K562 (cell line): ENCODE results near the gene CDH6. TPM values are rescaled to one million over a fixed set of nuclear protein-coding genes. Genes with fewer than 3 reads are reported as not detected.

Experiments used
- ATAC-seq: fragments of 200-7000 bp; cut with Tn5 transposase; 3 replicates; pipeline ENCODE4 v1.9.1; 2020; ENCODE audit warnings: moderate library complexity
- BruUV-seq: library from RNA; stranded (reverse); fragments of 400-500 nt; replicated peaks from 2 replicates; lab custom pipeline; 2021; lab: Mats Ljungman, UMichigan
- CTCF ChIA-PET: fragments of 300-600 bp; formaldehyde crosslinking; extraction: SDS; loops from one replicate; lab custom pipeline; 2021; ENCODE audit warnings: low intra/inter-chr PET ratio; lab: Yijun Ruan, JAX
- POLR2A ChIA-PET: fragments of 300-600, 350-650 bp; sonication (Branson Sonifier 250); formaldehyde crosslinking; extraction: SDS; loops from one replicate; lab custom pipeline; 2021; ENCODE audit warnings: antibody characterized with exemption, inconsistent platforms; lab: Yijun Ruan, JAX
- DNase-seq, 4 experiments: peaks; one replicate each; pipeline versions ENCODE4 v3.0.0 to v3.0.0-alpha.2; 2011 to 2018; ENCODE audit warnings: low spot score in 3 of 4, mixed read lengths in 3 of 4; ENCODE audit errors: extremely low read depth in 1 of 4
- FAIRE-seq: peaks from 2 replicates; lab custom pipeline; 2011; peaks lifted over from hg19 to GRCh38; lab: Jason Lieb, UNC
- H2AFZ ChIP-seq: 2 replicates; pipeline ENCODE4 v1.6.0; 2011; ENCODE audit warnings: low read depth, low read length, control low read depth, inconsistent platforms
- H3K27ac ChIP-seq: fragments of 200-600 bp; 3 replicates; pipeline ENCODE4 v1.8.0; 2011; ENCODE audit warnings: low read depth, mild to moderate bottlenecking, control low read depth, inconsistent platforms, low read length, moderate library complexity, mixed read lengths; ENCODE audit errors: extremely low read depth
- H3K27me3 ChIP-seq, 2 experiments: fragments of 300-600 bp in 1 of 2; 2 replicates in 1 of 2; 3 replicates in 1 of 2; pipeline versions ENCODE4 v1.6.0 to v1.8.0; 2011; ENCODE audit warnings: inconsistent platforms in 2 of 2, low read length in 2 of 2, mild to moderate bottlenecking in 1 of 2, mixed read lengths in 1 of 2, moderate library complexity in 1 of 2; ENCODE audit not compliant: control insufficient read depth in 2 of 2, insufficient read depth in 2 of 2
- H3K36me3 ChIP-seq: fragments of 300-600 bp; 3 replicates; pipeline ENCODE4 v1.8.0; 2011; ENCODE audit warnings: mild to moderate bottlenecking, low read length, inconsistent platforms; ENCODE audit not compliant: control insufficient read depth, insufficient read depth
- H3K4me1 ChIP-seq, 2 experiments: fragments of 200-600 bp in 1 of 2; replicated peaks in 1 of 2; 2 replicates in 1 of 2; 3 replicates in 1 of 2; pipeline versions ENCODE4 v1.5.1 to v1.8.0; 2011; ENCODE audit warnings: inconsistent platforms in 2 of 2, low read length in 2 of 2, mild to moderate bottlenecking in 1 of 2, mixed read lengths in 1 of 2, moderate library complexity in 1 of 2; ENCODE audit not compliant: control insufficient read depth in 2 of 2, insufficient read depth in 2 of 2
- H3K4me2 ChIP-seq: 2 replicates; pipeline ENCODE4 v1.6.1; 2011; ENCODE audit warnings: low read length, control low read depth, inconsistent platforms, mixed read lengths; ENCODE audit not compliant: insufficient read depth
- H3K4me3 ChIP-seq: fragments of 200-600 bp; sonication (generic), shearing (Covaris generic); 2 replicates; pipeline ENCODE4 v1.5.1; 2016; ENCODE audit warnings: control low read depth, inconsistent platforms
- H3K79me2 ChIP-seq: fragments of 200-600 bp; 3 replicates; pipeline ENCODE4 v1.8.0; 2011; ENCODE audit warnings: low read length, inconsistent platforms; ENCODE audit not compliant: control insufficient read depth, insufficient read depth
- H3K9ac ChIP-seq, 2 experiments: 2 replicates each; pipeline versions ENCODE4 v1.6.0 to v1.6.1; 2011; ENCODE audit warnings: low read depth in 2 of 2, low read length in 2 of 2, control low read depth in 1 of 2, inconsistent platforms in 1 of 2, mild to moderate bottlenecking in 1 of 2, mixed read lengths in 1 of 2; ENCODE audit not compliant: insufficient read depth in 1 of 2
- H3K9me1 ChIP-seq: one replicate; pipeline ENCODE4 v1.6.0; 2011; ENCODE audit warnings: inconsistent platforms, mild to moderate bottlenecking, low read length, moderate library complexity; ENCODE audit not compliant: control insufficient read depth, insufficient read depth
- H3K9me3 ChIP-seq: replicated peaks from 2 replicates; pipeline ENCODE4 v1.5.1; 2011; ENCODE audit warnings: low read depth, low read length, inconsistent platforms; ENCODE audit not compliant: control insufficient read depth, insufficient read depth
- H4K20me1 ChIP-seq: replicated peaks from 2 replicates; pipeline ENCODE4 v1.6.1; 2011; ENCODE audit warnings: low read length, inconsistent platforms, mixed read lengths; ENCODE audit not compliant: control insufficient read depth, insufficient read depth
- BACH1 ChIP-seq: fragments of 200-800 bp; sonication (Bioruptor generic); IDR thresholded peaks from 2 replicates; pipeline ENCODE4 v1.6.1; 2016; ENCODE audit warnings: missing genetic modification characterization, missing compliant biosample characterization
- CREM ChIP-seq: IDR thresholded peaks from 2 replicates; pipeline ENCODE4 v1.6.1; 2014; ENCODE audit warnings: antibody characterized with exemption, low read depth
- EP400 ChIP-seq: fragments of 450-650 bp; IDR thresholded peaks from 2 replicates; pipeline ENCODE4 v1.6.1; 2017; ENCODE audit warnings: antibody characterized with exemption, mild to moderate bottlenecking, moderate library complexity
- KAT7 ChIP-seq: sonication (generic); formaldehyde crosslinking; IDR thresholded peaks from 2 replicates; pipeline ENCODE4 v1.8.0; 2022; ENCODE audit warnings: missing genetic modification reagents, mild to moderate bottlenecking, borderline replicate concordance
- MYBL2 ChIP-seq, 2 experiments: fragments of 450-650 bp in 1 of 2; sonication (generic) in 1 of 2; formaldehyde crosslinking in 1 of 2; IDR thresholded peaks; 2 replicates each; pipeline versions ENCODE4 v1.6.1 to v1.8.1; 2017 to 2022; ENCODE audit warnings: borderline replicate concordance in 1 of 2, inconsistent platforms in 1 of 2, low read depth in 1 of 2, mild to moderate bottlenecking in 1 of 2, missing genetic modification reagents in 1 of 2, moderate library complexity in 1 of 2
- NR4A1 ChIP-seq, 2 experiments: fragments of 250-450 bp in 1 of 2; fragments of 450-650 bp in 1 of 2; sonication (Bioruptor Pico) in 1 of 2; IDR thresholded peaks; 2 replicates each; pipeline versions ENCODE4 v1.4.0 to v1.6.1; 2016 to 2020; ENCODE audit warnings: mild to moderate bottlenecking in 2 of 2, missing compliant biosample characterization in 1 of 2, missing genetic modification characterization in 1 of 2, moderate library complexity in 1 of 2
- PCBP2 ChIP-seq: fragments of 200-400 bp; formaldehyde crosslinking; IDR thresholded peaks from 2 replicates; pipeline ENCODE4 v1.6.1; 2018; ENCODE audit warnings: low read length, low read depth, mild to moderate bottlenecking, moderate library complexity; ENCODE audit not compliant: poor library complexity, severe bottlenecking
- SMAD2 ChIP-seq: fragments of 150-350 bp; IDR thresholded peaks from 2 replicates; pipeline ENCODE4 v1.6.1; 2014; ENCODE audit warnings: low read depth, mild to moderate bottlenecking, low read length
- SRSF9 ChIP-seq: fragments of 200-400 bp; formaldehyde crosslinking; IDR thresholded peaks from 2 replicates; pipeline ENCODE4 v1.6.1; 2017; ENCODE audit warnings: low read depth, low read length, borderline replicate concordance
- ZNF280B ChIP-seq: fragments of 250-450 bp; sonication (Bioruptor Pico); IDR thresholded peaks from 2 replicates; pipeline ENCODE4 v1.5.1; 2021; ENCODE audit warnings: mild to moderate bottlenecking
- ZNF408 ChIP-seq: fragments of 250-450 bp; sonication (Bioruptor Pico); IDR thresholded peaks from 2 replicates; pipeline ENCODE4 v1.4.0; 2020; ENCODE audit warnings: low read depth, mild to moderate bottlenecking, moderate library complexity
- WGBS: fragments of 100-300 bp; shearing (Covaris generic); methylation state at CpG from one replicate; pipeline ENCODE4 v1.1.6; 2016; ENCODE audit warnings: low coverage, mixed read lengths; ENCODE audit not compliant: insufficient coverage; ENCODE audit errors: missing lambda C conversion rate; 5-methylcytosine and 5-hydroxymethylcytosine counted together
- in situ Hi-C: fragments of 300-500 bp; cut with MboI; formaldehyde crosslinking; loops from 4 replicates; pipeline ENCODE4 v1.15.0; 2018; ENCODE audit warnings: inconsistent platforms, mixed read lengths
- intact Hi-C: fragments of 100-400 bp; cut with micrococcal nuclease; formaldehyde crosslinking; loops from 2 replicates; pipeline ENCODE4 v1.14.2; 2022
- polyA plus RNA-seq, 8 experiments: library from polyadenylated mRNA; depleted of rRNA in 4 of 8; stranded (reverse) in 5 of 8; unstranded in 3 of 8; fragments of >200 nt; fragmentation: Nextera tagmentation in 2 of 8; fragmentation: Illumina TruSeq in 1 of 8; extraction: Ambion mirVana in 2 of 8; extraction: Trizol in 1 of 8; gene quantifications; 2 replicates each; pipeline versions ENCODE4 v1.2.1 to v1.2.3, GENCODE V29; 2011 to 2014; ENCODE audit warnings: inconsistent platforms in 1 of 8, missing spikeins in 1 of 8
- total RNA-seq, 7 experiments: library from RNA; depleted of rRNA in 6 of 7; stranded (reverse); fragments of >200 nt in 6 of 7; fragmentation: Illumina TruSeq in 2 of 7; extraction: Trizol in 2 of 7; gene quantifications; 2 replicates each; pipeline versions ENCODE4 v1.2.1 to v1.2.3, GENCODE V29; 2011 to 2021; ENCODE audit warnings: low replicate concordance in 1 of 7
- TF ChIP-seq, protein P1 (sequence below): IDR thresholded peaks from 2 replicates; pipeline ENCODE4 v1.6.1; 2014; ENCODE audit warnings: antibody characterized with exemption
- TF ChIP-seq, protein P2 (sequence below): fragments of 250-450 bp; sonication (Bioruptor Pico); IDR thresholded peaks from 2 replicates; pipeline ENCODE4 v1.5.0; 2021
- TF ChIP-seq, protein P3 (sequence below): sonication (generic); formaldehyde crosslinking; IDR thresholded peaks from 2 replicates; pipeline ENCODE4 v1.8.0; 2023; ENCODE audit warnings: mild to moderate bottlenecking, missing genetic modification reagents

Gene CDH6
- total and polyA plus RNA-seq, 9 of the 15 experiments (the other 6 are each of a cell fraction or from before 2014, with no cell fraction given): not detected

GRCh38 chr5:31218978-31219377, 25.5 kb downstream of the CDH6 start:
- H3K79me2 ChIP-seq: no peaks in the 10 kb centered on the region
- H3K4me3 ChIP-seq: no peak overlapping the region
- in situ Hi-C loops: no loop called here
- FAIRE-seq (no peak), DNase-seq (no peak), ATAC-seq (no peak)
- no peak overlapping the region for H3K9ac ChIP-seq
- no peaks in the 10 kb centered on the region for H3K4me1 ChIP-seq
- H3K36me3 ChIP-seq: no peaks in the 10 kb centered on the region
- H2AFZ ChIP-seq: no peak overlapping the region
- H3K9me3 ChIP-seq: no peaks in the 10 kb centered on the region
- no peaks in the 10 kb centered on the region for H3K9me1 ChIP-seq
- H4K20me1 ChIP-seq: no peaks in the 10 kb centered on the region
- TF ChIP-seq ZNF280B (CRISPR knock-in tag) (no peak), ZNF408 (CRISPR knock-in tag) (no peak), SRSF9 (no peak), BACH1 (tag) (no peak), EP400 (no peak), KAT7 (CRISPR knock-in tag) (no peak), SMAD2 (no peak), PCBP2 (no peak), CREM (no peak), NR4A1 (CRISPR knock-in tag; IDR thresholded peaks at IDR 0.05) (no peak), NR4A1 (tag; IDR thresholded peaks at IDR 0.05) (no peak), MYBL2 (IDR thresholded peaks at IDR 0.05; ENCODE audit: low read depth) (no peak), MYBL2 (CRISPR knock-in tag; IDR thresholded peaks at IDR 0.05; ENCODE audit: borderline replicate concordance) (no peak)
- TF ChIP-seq, protein P1, sequence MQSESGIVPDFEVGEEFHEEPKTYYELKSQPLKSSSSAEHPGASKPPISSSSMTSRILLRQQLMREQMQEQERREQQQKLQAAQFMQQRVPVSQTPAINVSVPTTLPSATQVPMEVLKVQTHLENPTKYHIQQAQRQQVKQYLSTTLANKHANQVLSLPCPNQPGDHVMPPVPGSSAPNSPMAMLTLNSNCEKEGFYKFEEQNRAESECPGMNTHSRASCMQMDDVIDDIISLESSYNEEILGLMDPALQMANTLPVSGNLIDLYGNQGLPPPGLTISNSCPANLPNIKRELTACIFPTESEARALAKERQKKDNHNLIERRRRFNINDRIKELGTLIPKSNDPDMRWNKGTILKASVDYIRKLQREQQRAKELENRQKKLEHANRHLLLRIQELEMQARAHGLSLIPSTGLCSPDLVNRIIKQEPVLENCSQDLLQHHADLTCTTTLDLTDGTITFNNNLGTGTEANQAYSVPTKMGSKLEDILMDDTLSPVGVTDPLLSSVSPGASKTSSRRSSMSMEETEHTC: no peak
- TF ChIP-seq, protein P2, sequence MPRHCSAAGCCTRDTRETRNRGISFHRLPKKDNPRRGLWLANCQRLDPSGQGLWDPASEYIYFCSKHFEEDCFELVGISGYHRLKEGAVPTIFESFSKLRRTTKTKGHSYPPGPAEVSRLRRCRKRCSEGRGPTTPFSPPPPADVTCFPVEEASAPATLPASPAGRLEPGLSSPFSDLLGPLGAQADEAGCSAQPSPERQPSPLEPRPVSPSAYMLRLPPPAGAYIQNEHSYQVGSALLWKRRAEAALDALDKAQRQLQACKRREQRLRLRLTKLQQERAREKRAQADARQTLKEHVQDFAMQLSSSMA: no peak
- TF ChIP-seq, protein P3, sequence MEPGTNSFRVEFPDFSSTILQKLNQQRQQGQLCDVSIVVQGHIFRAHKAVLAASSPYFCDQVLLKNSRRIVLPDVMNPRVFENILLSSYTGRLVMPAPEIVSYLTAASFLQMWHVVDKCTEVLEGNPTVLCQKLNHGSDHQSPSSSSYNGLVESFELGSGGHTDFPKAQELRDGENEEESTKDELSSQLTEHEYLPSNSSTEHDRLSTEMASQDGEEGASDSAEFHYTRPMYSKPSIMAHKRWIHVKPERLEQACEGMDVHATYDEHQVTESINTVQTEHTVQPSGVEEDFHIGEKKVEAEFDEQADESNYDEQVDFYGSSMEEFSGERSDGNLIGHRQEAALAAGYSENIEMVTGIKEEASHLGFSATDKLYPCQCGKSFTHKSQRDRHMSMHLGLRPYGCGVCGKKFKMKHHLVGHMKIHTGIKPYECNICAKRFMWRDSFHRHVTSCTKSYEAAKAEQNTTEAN (CRISPR knock-in tag): no peak
- TF ChIP-seq, all 486 proteins: peak for 0
- Histone ChIP-seq H3K4me2 (no peak overlapping the region), H3K27me3 (no peaks in the 10 kb centered on the region), H3K27ac (no peak overlapping the region)
- no TSS peak for BruUV-seq
- WGBS: 0% methylated on average over 3 of the region's 3 CpGs
- intact Hi-C loops: no loop called here
- CTCF ChIA-PET: no interaction called here
- POLR2A ChIA-PET: no interaction called here
